Cerebellar nuclear complex (tissue), 1 donor: Measurements from ENCODE around the gene GAK.

Experiments used
- DNase-seq, 2 experiments: peaks; one replicate each; lab custom pipeline; 2025; lab: John Stamatoyannopoulos, UW

Gene GAK

DNA sequence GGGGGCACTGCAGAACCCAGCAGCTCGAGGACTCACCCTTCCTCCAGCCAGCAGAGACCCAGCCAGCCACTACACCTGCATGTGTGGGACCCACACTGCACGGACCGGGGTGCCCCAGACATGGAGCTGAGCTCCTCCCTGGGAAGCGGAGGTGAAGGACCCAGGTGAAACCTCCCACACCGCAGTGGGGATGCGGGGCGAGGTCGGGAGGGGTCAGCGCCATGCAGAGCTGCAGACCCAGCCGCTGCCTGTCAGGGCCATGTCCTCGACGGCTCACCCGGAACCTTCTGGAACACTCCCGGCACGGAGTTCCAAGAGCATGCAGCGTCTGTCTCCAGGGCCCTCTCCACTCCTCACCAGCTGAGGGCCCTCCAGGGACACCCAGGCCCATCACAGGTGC is 42.6 kb downstream of the GAK start:
- DNase-seq: no peak

DNA sequence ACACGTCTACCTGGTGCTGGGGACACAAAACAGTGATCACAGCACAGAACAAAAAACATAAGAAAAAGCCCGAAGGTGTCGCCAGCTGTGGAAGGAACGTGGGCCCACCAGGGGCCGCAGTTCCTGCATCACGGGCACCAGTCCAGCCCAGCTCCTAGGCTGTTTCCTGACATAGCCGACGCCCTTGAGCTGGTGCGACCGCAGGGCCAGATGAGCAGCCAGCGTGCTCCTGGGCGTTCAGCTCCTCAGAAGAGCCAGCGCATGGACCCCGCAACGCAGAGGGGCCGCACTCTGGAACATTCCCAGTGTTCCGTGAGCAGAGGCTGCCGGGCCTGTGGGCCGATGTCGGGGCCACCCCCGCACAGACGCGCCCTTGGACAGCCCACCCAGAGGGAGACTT is 44.1 kb downstream of the GAK start:
- no peak for DNase-seq

DNA sequence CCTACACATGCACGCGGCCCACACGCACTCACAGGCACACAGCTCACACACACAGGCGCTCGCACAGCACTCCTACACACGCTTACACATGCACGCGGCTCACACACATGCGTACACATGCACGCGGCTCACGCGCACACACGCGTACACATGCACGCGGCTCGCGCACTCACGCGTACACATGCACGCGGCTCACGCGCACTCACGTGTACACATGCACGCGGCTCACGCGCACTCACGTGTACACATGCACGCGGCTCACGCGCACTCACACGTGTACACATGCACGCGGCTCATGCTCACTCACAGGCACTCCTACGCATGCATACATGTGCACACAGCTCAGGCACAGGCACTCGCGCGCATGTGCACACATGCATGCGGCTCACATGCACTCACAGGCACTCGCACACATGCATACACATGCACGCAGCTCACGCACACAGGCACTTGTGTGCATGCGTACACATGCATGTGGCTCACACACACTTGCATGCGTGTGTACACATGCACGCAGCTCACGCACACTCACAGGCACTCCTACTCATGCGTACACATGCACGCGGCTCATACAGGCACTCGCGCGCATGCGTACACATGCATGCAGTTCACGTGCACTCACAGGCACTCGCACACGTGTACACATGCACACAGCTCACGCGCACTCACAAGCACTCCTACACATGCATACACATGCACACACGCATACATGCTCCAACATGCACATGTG is 44.9 kb downstream of the GAK start:
- DNase-seq: no peak

DNA sequence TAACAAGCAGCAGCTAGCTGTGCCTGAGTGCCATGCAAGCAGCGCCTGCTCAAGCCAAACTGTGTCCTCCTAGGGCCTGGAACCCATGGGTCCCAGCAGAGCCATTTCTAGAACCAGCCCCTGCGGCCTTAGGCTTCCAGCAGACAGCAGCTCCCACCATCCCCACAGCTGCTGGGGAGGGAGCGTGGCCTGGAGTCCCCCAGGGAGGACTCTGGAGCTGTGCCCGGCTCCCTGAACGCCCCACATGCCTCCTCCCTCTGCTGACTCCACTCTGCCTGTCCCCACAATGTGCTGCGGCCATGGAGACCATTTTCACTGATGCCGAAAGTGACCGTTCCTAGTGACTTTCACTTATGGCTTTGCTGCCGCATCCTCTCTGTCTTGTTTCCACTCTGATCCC is 45.9 kb downstream of the GAK start:
- no peak for DNase-seq

DNA sequence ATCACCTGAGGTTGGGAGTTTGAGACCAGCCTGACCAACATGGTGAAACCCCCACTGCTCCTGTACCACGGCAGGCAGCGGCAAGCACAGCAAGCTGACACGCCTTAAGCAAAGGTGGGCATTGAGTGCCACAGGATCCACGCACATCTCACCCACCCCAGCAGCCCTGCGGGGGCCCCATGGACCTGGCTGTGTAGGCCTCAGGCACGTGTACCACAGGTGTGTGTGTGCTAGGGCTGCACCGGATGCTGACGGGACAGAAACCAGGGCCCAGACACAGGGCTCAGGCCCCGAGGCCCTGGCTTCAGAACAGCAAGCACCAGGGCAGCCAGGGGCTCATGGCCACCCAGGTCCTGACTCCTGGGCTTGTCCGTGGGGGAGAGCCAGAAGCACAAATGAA is 46.8 kb downstream of the GAK start:
- no peak for DNase-seq

DNA sequence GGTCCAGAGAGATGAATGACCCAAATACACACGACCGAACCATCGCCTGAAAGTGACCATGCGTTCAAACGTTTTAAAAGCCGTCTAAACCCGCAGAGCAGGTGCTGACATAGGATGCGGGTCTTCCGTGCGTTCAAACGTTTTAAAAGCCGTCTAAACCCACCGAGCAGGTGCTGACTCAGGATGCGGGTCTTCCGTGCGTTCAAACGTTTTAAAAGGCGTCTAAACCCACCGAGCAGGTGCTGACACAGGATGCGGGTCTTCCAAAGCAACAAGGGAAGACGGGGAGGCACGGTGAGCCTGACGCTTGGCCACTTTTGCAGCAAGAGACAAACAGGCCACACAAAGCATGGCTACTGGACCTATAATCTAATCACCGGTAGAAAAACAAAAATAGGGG is 47.2 kb downstream of the GAK start:
- DNase-seq: no peak

DNA sequence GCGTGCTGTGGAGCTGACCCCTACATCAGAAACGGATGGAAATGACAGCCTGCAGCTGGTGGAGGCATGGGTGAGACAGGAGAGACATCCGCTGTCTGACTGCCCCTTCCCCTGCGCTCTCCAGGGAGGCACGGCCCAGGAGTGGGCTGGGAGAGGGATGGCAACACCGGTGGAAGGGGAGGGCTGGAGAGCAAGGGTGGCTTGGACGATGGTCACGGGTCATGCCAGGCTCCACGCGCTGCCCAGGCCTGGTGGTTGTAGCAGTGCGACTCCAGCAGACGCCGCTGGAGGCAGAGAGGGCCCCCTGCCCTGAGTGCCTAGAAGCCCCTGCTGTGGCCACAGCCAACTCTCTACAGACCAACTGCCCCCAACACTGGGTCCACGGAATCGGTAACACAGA is 47.9 kb downstream of the GAK start:
- DNase-seq: no peak

DNA sequence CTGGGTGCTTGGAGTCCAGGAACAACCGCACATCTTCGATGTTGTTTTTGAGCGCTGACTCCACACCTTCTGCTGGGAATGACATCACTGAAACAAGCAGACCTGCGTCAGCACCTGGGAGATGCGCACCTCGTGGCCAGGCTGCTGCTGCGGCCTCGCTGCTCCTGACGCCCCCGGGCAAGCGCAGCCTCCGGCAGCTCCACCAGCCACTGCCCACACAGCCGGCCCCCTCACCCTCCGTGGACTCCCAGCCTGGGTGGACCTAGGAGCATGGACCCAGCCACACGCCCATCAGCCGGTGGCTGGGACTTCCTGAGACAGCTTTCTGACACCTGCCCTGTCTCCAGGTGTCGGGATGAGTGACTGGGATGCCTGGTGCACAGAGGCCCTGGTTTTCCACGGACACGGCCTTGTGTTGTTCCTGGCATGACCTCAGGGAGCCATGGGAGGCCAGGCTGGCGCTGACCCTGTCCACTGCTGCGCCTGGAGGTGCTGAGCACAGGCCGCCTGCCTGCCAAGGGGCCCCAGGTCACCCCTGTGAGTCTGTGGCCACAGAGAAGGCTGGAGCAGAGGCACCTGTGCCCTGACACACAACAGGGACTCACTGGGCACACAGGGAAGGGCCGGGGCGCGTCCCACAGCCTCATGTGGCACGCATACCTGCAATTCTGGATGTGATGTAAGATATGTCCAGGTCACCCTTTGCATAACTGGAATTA is 48.6 kb downstream of the GAK start:
- DNase-seq: no peak

DNA sequence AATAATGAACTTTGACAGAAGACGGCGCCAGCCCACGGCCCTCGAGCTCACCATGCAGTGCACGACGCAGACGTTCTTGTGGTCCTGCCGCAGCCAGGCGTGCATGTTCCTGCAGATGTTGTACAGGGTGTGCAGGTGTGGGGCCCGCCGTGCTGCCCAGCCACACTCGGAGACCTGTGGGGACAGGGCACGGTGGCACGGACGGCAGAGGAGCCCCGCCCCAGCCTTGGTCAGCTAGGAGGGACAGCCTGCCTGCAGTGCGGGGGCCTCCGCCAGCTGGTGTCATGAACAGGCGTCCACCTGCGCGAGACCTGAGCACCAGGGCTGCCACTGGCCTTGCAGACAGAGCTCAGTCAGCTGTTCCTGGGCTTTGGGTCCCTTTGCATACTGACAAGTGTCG is 49.5 kb downstream of the GAK start:
- no peak for DNase-seq

DNA sequence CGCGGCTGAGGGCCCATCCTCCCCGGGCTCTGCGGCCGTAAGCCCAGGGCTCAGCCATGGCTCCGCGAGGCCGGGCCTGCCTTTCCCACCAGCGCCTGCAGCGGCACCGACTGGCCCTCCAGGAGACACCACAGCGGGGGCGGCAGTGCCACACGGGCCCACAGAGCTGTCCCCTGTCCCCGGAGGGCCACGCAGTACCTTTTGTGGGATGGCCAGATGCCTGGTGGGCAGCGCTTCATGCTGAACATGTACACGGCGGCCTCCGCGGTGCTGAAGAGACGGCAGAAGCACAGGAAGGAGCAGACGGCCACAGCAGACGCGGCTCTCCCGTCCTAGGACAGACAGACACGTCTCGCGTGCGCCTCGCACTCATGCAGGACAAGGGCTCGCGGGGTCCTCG is 50.4 kb downstream of the GAK start:
- no peak for DNase-seq

DNA sequence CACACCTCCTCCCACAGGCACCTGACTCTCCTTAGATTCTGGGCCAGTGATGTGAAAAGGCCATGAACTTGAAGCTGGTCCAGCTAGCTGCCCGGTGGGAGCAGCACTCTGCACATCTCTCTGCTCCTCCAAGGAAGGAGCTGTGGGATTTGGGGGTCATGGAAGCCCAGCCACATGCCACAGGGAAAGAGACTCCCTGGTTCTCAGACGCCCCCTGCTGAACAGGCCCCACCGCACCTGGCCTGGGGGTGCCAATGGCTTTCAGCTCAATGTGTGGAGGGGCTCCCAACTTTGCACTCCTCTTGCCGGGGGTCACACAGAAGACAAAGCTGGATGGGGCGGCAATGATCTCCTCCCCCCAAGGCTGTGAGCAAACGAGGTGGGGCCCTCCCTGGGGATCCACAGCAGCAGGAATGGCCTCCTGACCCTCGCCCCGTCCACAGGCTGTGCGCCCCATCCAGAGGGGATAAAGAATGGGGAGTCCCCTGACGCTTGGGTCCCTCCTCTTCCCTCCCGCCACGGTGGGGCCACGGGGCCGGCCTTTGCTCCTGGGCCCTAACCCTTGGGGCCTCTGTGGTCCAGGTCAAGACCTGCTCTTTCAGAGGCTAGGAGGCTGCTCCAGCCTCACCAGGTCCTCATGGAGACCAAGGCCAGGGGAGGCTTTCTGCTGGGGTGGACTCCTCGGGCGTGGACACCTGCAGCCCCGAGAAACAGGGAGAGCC is 51.3 kb downstream of the GAK start:
- DNase-seq: no peak

DNA sequence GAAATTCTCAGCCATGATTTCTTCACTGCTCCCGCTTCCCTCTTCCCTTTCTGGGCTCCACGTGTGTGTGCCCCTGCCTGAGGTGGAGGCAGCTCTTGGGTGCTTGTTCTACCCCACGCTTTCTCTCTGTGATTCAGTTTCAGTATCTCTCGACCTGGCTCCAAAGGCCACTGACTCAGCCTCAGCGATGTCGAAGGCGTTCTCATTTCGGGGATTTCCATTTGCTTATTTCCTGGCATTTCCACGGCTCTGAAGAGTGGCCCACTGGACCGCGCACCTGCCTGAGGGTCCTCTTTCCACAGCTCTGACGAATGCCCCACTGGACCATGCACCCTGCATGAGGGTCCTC is 52.4 kb downstream of the GAK start:
- no peak for DNase-seq

DNA sequence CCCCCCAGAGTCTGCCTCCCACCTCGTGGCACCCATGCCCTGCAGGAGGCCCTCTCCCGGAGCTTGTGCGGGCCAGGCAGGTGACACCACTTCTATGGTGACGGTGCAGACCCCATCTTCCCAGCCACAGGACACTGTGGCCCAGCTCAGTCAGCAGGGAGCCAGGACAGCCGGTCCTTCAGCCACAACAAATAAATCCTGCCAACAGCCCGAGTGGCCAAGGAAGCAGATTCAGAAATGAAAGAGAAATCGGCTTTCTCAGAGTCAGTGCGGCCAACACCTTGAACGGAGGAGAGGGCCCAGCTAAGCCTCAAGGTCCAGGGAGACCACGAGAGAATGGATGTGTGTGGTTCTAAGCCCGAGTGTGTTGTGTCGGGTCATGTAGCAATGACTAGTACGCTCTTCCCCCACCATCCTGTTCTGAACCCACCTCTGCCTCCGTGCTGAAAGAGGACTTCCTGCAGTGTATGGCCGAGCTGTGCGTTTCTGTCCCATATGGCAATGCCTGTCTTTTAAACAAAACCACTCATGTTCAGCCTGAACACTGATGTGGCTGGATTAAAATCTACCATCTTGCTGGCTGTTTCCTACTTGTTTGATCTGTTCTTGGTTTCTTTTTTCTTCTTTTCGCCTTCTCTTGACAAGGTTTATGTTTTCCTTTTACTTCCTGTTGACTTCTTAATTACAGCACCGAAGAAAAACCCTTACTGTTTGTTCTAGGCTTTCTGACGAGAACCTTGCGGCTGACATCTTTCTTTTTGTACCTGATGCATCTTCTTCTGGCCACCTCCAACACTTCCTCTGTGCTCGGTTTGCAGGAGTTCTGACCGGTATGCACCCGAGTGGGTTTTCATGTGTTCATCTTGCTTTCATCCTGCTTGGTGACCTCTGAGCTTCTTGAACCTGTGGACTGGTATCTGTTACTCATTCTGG is 53.1 kb downstream of the GAK start:
- DNase-seq: peak; percentile 13 to 35

DNA sequence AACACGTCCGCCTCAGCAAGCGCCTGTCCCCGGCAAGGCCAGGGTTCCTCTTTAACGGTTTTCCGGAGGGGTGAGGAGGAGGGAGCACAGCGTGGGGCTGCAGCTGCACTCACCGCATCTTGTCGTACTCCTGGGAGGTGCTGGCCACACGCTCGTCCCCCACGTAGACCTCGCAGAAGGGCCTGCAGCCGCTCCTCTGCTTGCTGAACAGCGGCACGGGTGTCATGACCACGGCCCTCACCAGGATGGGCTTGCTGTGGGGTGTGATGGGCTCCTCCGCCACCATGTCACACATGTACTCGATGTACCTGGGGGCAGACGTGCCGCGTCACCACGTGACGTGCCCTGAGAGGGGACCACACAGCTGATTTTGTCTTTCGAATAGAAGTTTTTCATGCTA is 54.6 kb downstream of the GAK start:
- no peak for DNase-seq

DNA sequence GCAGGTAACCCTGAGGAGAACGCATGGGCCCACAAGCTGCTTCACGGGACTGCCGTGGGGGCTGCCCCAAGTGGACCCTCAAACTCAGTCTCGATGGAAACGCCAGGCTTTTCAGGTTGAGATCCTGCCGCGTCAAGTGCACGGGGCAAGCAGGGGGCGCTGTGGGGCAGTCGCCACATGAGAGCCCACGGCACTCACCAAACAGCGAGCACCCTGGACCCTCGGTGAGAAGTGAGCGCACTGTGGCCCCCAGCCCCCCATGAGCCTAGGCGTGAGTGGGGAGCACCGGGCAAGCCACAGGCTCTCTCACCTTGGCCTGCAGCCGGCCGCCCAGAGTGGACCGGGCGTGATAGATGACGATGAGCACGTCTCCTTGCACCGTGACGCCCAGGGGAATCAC is 55.3 kb downstream of the GAK start:
- DNase-seq: no peak

DNA sequence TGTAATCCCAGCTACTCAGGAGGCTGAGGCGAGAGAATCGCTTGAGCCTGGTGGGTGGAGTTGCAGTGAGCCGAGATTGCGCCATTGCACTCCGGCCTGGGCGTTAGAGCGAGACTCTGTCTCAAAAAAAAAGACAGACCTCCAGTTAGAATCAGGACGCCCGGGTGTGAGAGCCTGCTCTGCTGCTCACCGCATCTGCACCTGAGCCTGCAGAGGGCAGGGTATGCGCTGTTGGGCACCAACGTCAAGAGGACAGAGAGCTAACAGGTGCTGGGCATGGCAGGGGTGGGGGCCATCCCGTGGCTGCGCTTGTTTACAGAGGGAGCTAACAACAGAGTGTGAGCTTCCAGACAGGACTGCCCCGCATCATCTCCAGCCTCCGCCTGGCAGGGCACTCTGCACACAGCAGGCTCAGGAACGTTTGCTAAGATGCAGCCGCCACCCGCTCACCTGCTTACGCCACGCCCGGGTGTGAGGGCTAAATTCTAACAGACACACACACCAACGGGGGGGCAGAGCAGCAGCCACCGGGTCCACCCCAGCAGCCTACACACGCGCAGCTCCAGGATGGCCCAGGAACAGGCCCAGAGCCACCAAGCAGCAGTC is 56.2 kb downstream of the GAK start:
- no peak for DNase-seq

DNA sequence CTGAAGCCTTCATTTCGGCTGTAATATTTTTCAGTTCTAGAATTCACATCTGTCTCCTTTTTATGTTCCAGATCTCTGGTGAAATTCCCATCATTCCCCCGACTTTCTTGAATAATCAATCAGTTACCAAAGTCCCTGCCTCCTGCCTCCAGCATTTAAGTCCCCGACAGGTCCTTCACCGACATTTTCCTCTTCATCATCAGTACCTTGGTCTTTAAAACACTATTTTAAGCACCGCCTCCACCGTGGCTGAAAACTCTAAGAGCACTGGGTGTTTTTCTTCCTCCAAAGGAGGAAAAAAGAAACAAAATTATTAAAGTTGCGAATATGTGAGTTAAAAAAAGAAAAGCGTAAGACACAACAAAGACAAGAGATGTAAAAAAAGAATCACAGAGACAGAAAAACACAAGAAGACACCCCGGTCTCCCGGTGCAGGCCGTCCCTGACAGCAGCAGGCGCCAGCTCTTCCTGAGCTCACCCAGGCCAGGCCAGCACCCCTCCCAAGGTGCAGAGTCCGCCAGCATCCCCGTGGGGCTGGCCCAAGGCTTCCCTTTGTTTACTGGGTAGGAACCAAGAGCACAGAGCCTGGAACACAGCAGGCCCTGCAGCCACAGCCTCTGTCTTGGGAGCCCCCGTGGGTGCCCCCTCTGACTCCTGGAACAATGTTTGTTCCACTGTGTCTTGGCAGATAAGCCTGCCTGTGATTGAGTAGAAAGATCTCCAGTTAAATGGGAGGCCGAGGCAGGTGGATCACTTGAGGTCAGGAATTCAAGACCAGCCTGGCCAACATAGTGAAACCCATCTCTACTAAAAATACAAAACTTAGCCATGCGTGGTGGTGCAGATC is 56.9 kb downstream of the GAK start:
- DNase-seq: no peak

DNA sequence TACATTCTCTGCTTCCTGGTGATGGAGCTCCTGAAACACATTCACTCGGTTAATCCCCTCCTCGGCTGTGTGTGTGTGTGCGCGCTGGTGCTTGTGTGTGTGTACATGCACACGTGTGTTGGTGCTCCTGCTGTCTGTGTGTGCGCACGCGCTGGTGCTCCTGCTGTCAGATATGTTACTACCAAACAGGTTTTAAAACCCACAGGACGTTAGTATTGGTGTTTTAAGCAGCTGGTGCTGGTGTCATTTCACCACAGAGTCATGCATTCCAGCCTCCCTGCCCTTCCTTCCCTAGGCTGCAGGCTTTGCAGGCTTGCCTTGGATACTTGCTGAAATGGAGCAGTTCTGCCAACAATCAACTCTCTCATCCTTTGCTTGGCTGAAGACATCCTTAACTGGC is 58.1 kb downstream of the GAK start:
- no peak for DNase-seq

DNA sequence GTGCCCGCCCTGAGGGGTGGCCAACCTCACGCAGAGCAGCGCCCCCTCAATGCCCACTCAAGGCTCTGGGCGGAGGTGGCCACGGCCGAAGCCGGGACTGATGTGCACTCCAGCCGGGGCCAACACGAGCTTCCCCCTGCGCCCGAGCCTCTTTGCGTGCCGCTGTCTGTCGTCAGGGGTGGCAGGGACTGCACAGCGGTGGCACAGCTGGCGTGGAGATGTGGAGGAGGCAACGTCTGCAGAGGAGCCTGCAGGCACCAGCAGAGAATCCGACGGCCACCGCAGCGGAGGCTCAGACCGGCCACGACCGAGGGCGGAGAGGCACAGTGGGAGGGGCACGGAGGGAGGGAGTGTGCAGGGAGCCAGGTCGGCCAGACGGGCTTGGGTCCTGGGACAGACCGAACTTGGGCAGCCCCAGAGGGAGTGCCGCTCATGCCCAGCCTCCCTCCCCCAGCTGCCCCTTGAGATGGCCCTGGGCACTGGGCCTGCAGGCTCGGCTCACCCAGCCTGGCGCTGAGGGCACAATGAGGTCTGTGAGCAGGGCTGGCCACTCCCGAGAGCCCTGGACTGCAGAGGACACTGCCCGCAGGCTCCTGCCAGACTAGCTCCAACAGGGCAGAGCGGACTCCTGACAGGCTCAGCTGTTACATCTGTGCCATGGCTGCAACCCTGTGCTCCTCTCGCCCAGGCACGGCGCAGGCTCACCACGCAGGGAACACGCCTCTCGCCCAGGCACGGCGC is 59.7 kb downstream of the GAK start:
- DNase-seq: no peak

DNA sequence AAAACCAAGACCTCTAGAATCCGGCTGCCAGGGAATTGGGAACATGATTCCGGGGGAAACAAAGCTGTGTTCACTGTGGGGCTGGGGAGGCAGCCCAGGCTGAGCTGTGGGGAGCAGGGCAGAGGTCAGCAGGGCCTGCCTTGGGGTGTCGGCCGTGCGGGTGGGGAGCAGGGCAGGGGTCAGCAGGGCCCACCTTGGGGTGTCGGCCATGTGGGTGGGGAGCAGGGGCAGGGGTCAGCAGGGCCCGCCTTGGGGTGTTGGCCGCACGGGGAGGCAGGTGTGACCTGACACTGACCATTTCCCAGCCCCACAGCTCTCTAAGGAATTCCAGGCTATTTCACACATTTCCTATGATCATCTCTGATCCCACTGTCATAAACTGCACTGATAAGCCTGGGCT is 60.6 kb downstream of the GAK start:
- no peak for DNase-seq
